ENCODE results near the gene RHOBTB1.

Gene RHOBTB1

GRCh38 chr10:60953420-60953819, 9.4 kb upstream of the RHOBTB1 start:
- H3K9me3 ChIP-seq (ENCODE audit: control insufficient read depth, insufficient read depth, low read depth, low read length): no peaks in the 10 kb centered on the region
- H3K4me1 ChIP-seq (ENCODE audit: control insufficient read depth, insufficient read depth, low read length): no peaks in the 10 kb centered on the region
- H3K9ac ChIP-seq (ENCODE audit: low read length): no peak overlapping the region
- H3K36me3 ChIP-seq (ENCODE audit: control insufficient read depth, insufficient read depth, low read length): no peaks in the 10 kb centered on the region
- H3K27me3 ChIP-seq (ENCODE audit: control insufficient read depth, insufficient read depth, low read length): no peaks in the 10 kb centered on the region
- no peak overlapping the region for H3K27ac ChIP-seq (ENCODE audit: low read depth, low read length)
- no peak overlapping the region for H3K4me3 ChIP-seq (ENCODE audit: low read depth, low read length)

GRCh38 chr10:60952846-60953220, 8.8 kb upstream of the RHOBTB1 start:
- Histone ChIP-seq H3K36me3 (ENCODE audit: control insufficient read depth, insufficient read depth, low read length) (no peaks in the 10 kb centered on the region), H3K9ac (ENCODE audit: low read length) (no peak overlapping the region), H3K27me3 (ENCODE audit: control insufficient read depth, insufficient read depth, low read length) (no peaks in the 10 kb centered on the region), H3K4me1 (ENCODE audit: control insufficient read depth, insufficient read depth, low read length) (no peaks in the 10 kb centered on the region), H3K4me3 (ENCODE audit: low read depth, low read length) (no peak overlapping the region), H3K27ac (ENCODE audit: low read depth, low read length) (no peak overlapping the region), H3K9me3 (ENCODE audit: control insufficient read depth, insufficient read depth, low read depth, low read length) (no peaks in the 10 kb centered on the region)

- H3K36me3 ChIP-seq (ENCODE audit: control insufficient read depth, insufficient read depth, low read length): no peaks in the 10 kb centered on the region
- no peak overlapping the region for H3K4me3 ChIP-seq (ENCODE audit: low read depth, low read length)
- H3K9ac ChIP-seq (ENCODE audit: low read length): no peak overlapping the region
- H3K4me1 ChIP-seq (ENCODE audit: control insufficient read depth, insufficient read depth, low read length): no peaks in the 10 kb centered on the region
- H3K27me3 ChIP-seq (ENCODE audit: control insufficient read depth, insufficient read depth, low read length): no peaks in the 10 kb centered on the region
- no peak overlapping the region for H3K27ac ChIP-seq (ENCODE audit: low read depth, low read length)
- no peaks in the 10 kb centered on the region for H3K9me3 ChIP-seq (ENCODE audit: control insufficient read depth, insufficient read depth, low read depth, low read length)
Measured at GRCh38 chr10:60952067-60952845, 8.3 kb upstream of the RHOBTB1 start.

GRCh38 chr10:60951272-60951724, 7.3 kb upstream of the RHOBTB1 start:
- no peak overlapping the region for H3K9ac ChIP-seq (ENCODE audit: low read length)
- H3K9me3 ChIP-seq (ENCODE audit: control insufficient read depth, insufficient read depth, low read depth, low read length): no peaks in the 10 kb centered on the region
- no peak overlapping the region for H3K4me3 ChIP-seq (ENCODE audit: low read depth, low read length)
- H3K4me1 ChIP-seq (ENCODE audit: control insufficient read depth, insufficient read depth, low read length): no peaks in the 10 kb centered on the region
- H3K27ac ChIP-seq (ENCODE audit: low read depth, low read length): no peak overlapping the region
- H3K36me3 ChIP-seq (ENCODE audit: control insufficient read depth, insufficient read depth, low read length): no peaks in the 10 kb centered on the region
- no peaks in the 10 kb centered on the region for H3K27me3 ChIP-seq (ENCODE audit: control insufficient read depth, insufficient read depth, low read length)

- Histone ChIP-seq H3K9me3 (ENCODE audit: control insufficient read depth, insufficient read depth, low read depth, low read length) (no peaks in the 10 kb centered on the region), H3K27ac (ENCODE audit: low read depth, low read length) (no peak overlapping the region), H3K36me3 (ENCODE audit: control insufficient read depth, insufficient read depth, low read length) (no peaks in the 10 kb centered on the region), H3K4me1 (ENCODE audit: control insufficient read depth, insufficient read depth, low read length) (no peaks in the 10 kb centered on the region), H3K4me3 (ENCODE audit: low read depth, low read length) (no peak overlapping the region), H3K9ac (ENCODE audit: low read length) (no peak overlapping the region), H3K27me3 (ENCODE audit: control insufficient read depth, insufficient read depth, low read length) (peaks cover 2% of the 10 kb centered on the region)
Measured at GRCh38 chr10:60950300-60950699, 6.3 kb upstream of the RHOBTB1 start.

GRCh38 chr10:60948851-60949250, 4.9 kb upstream of the RHOBTB1 start:
- Histone ChIP-seq H3K27ac (ENCODE audit: low read depth, low read length) (no peak overlapping the region), H3K36me3 (ENCODE audit: control insufficient read depth, insufficient read depth, low read length) (no peaks in the 10 kb centered on the region), H3K9me3 (ENCODE audit: control insufficient read depth, insufficient read depth, low read depth, low read length) (no peaks in the 10 kb centered on the region), H3K27me3 (ENCODE audit: control insufficient read depth, insufficient read depth, low read length) (peaks cover 12% of the 10 kb centered on the region), H3K4me1 (ENCODE audit: control insufficient read depth, insufficient read depth, low read length) (peaks cover 5% of the 10 kb centered on the region; the same call in 1 of the 2 replicates), H3K4me3 (ENCODE audit: low read depth, low read length) (no peak overlapping the region), H3K9ac (ENCODE audit: low read length) (no peak overlapping the region)

GRCh38 chr10:60944910-60945297, 919 bp upstream of the RHOBTB1 start:
- H3K27me3 ChIP-seq (ENCODE audit: control insufficient read depth, insufficient read depth, low read length): peaks cover 20% of the 10 kb centered on the region
- no peaks in the 10 kb centered on the region for H3K36me3 ChIP-seq (ENCODE audit: control insufficient read depth, insufficient read depth, low read length)
- peak overlapping the region; percentile 85; the same call in 1 of the 2 replicates for H3K27ac ChIP-seq (ENCODE audit: low read depth, low read length)
- H3K9me3 ChIP-seq (ENCODE audit: control insufficient read depth, insufficient read depth, low read depth, low read length): no peaks in the 10 kb centered on the region
- peak overlapping the region; percentile 87 for H3K4me3 ChIP-seq (ENCODE audit: low read depth, low read length)
- H3K4me1 ChIP-seq (ENCODE audit: control insufficient read depth, insufficient read depth, low read length): peaks cover 12% of the 10 kb centered on the region
- peak overlapping the region; percentile 88 for H3K9ac ChIP-seq (ENCODE audit: low read length)

- H3K9me3 ChIP-seq (ENCODE audit: control insufficient read depth, insufficient read depth, low read depth, low read length): no peaks in the 10 kb centered on the region
- H3K27me3 ChIP-seq (ENCODE audit: control insufficient read depth, insufficient read depth, low read length): peaks cover 20% of the 10 kb centered on the region
- H3K27ac ChIP-seq (ENCODE audit: low read depth, low read length): 0 out of 2 replicates have a peak overlapping the region, but pooled peaks have one; percentile 68
- no peaks in the 10 kb centered on the region for H3K36me3 ChIP-seq (ENCODE audit: control insufficient read depth, insufficient read depth, low read length)
- H3K4me1 ChIP-seq (ENCODE audit: control insufficient read depth, insufficient read depth, low read length): peaks cover 12% of the 10 kb centered on the region
- H3K4me3 ChIP-seq (ENCODE audit: low read depth, low read length): peak overlapping the region; percentile 87
- H3K9ac ChIP-seq (ENCODE audit: low read length): peak overlapping the region; percentile 88
Measured at GRCh38 chr10:60943316-60944057, 498 bp downstream of the RHOBTB1 start.

- H3K4me3 ChIP-seq (ENCODE audit: low read depth, low read length): peak overlapping the region; percentile 87
Measured at GRCh38 chr10:60942788-60943315, 1.1 kb downstream of the RHOBTB1 start.

GRCh38 chr10:60942134-60942787, 1.7 kb downstream of the RHOBTB1 start:
- Histone ChIP-seq H3K9me3 (ENCODE audit: control insufficient read depth, insufficient read depth, low read depth, low read length) (no peaks in the 10 kb centered on the region), H3K4me3 (ENCODE audit: low read depth, low read length) (no peak overlapping the region), H3K27me3 (ENCODE audit: control insufficient read depth, insufficient read depth, low read length) (peaks cover 20% of the 10 kb centered on the region), H3K27ac (ENCODE audit: low read depth, low read length) (no peak overlapping the region), H3K9ac (ENCODE audit: low read length) (no peak overlapping the region), H3K4me1 (ENCODE audit: control insufficient read depth, insufficient read depth, low read length) (peaks cover 12% of the 10 kb centered on the region), H3K36me3 (ENCODE audit: control insufficient read depth, insufficient read depth, low read length) (no peaks in the 10 kb centered on the region)

More at GRCh38 chr10:60942788-60943315, 1.1 kb downstream of the RHOBTB1 start:
- Histone ChIP-seq H3K9me3 (ENCODE audit: control insufficient read depth, insufficient read depth, low read depth, low read length) (no peaks in the 10 kb centered on the region), H3K36me3 (ENCODE audit: control insufficient read depth, insufficient read depth, low read length) (no peaks in the 10 kb centered on the region), H3K9ac (ENCODE audit: low read length) (peak overlapping the region; percentile 88), H3K27me3 (ENCODE audit: control insufficient read depth, insufficient read depth, low read length) (peaks cover 20% of the 10 kb centered on the region), H3K4me1 (ENCODE audit: control insufficient read depth, insufficient read depth, low read length) (peaks cover 12% of the 10 kb centered on the region), H3K27ac (ENCODE audit: low read depth, low read length) (no peak overlapping the region)

All from HUES6 (cell line).